Activated CD4-positive, alpha-beta T cell treated with anti-CD3 and anti-CD28 coated beads, Interleukin-2, Interleukin-4, amounts not matched to agents 100 ng/mL and 50 ng/mL, durations not matched to agents 16 hours and 8 hours (primary cell): ENCODE data around the gene CAMTA1.
A peak's percentile ranks its signal among the peaks of the same experiment; 100 is the strongest.

ENCODE experiments used
- DNase-seq: peaks from one replicate; pipeline ENCODE4 v3.0.0-alpha.2; 2020; ENCODE audit warnings: low spot score

Gene CAMTA1

DNA sequence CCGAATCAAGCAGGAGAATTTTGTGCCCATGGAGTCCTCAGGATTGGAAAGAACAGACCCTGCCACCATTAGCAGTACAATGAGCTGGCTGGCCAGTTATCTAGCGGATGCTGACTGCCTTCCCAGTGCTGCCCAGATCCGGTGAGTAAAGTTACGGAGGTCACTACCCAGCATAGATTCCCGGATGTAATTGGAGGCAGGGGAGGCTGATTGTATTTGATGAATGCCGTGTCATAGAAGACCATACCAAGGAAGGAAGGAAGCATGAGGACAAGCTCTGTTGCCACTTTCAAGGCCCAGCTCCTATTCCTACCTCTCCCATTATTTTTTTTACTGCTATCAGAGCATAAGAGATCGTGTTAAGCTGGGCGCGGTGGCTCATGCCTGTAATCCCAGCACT is 959.6 kb downstream of the CAMTA1 start:
- no peak for DNase-seq

DNA sequence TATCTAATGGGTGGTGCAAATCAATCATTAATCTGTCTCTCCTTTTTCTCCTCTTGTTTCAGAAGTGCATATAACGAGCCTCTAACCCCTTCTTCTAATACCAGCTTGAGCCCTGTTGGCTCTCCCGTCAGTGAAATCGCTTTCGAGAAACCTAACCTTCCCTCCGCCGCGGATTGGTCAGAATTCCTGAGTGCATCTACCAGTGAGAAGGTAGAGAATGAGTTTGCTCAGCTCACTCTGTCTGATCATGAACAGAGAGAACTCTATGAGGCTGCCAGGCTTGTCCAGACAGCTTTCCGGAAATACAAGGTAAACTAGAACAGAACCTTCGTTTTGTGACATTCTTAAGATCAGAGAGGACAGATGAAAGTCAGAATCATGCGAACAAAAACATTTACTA is 960.5 kb downstream of the CAMTA1 start:
- no peak for DNase-seq

DNA sequence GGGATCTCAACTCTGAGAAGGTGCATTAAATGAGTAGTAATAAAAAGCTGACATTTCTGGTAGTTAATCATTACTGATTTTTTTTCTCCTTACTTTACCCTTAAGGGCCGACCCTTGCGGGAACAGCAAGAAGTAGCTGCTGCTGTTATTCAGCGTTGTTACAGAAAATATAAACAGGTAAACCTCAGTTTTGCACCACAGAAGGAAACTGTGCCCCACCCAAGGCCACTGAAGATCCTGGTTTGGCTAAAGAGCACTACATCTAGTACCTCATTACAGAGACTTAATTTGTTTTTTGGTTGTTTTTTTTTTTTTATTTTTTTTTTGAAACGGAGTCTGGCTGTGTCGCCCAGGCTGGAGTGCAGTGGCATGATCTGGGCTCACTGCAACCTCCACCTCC is 962.4 kb downstream of the CAMTA1 start:
- no peak for DNase-seq

DNA sequence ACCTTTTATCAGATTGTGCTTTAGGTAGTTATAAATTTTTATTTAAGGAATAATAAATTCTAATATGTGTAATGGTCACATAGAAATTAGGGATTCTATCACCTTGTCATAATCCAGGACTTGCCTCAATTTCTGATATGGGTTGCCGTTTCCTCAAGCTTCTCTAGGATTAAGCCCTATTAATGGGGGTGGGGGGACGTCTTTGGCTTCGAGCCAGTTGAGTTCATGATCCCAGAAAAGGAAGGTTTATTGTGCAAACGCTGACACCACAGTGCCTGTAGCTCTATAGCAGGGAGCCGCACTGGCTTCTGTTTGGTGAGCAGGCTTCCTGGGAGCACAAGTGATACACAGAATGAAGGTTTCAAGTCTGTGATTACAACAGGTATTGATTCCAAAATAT is 963.9 kb downstream of the CAMTA1 start:
- DNase-seq: no peak

DNA sequence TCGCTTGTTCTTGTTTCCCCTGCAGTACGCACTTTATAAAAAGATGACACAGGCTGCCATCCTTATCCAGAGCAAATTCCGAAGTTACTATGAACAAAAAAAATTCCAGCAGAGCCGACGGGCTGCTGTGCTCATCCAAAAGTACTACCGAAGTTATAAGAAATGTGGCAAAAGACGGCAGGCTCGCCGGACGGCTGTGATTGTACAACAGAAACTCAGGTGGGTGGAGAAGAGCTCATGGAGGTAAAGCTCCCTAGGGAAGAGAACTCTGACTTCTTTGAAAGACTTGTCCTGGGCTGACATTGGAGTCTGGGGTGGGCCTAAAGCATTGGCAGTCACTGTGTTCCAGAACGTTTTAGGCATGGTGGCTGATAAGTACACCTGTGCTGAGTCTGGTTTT is 965.9 kb downstream of the CAMTA1 start:
- DNase-seq: no peak

DNA sequence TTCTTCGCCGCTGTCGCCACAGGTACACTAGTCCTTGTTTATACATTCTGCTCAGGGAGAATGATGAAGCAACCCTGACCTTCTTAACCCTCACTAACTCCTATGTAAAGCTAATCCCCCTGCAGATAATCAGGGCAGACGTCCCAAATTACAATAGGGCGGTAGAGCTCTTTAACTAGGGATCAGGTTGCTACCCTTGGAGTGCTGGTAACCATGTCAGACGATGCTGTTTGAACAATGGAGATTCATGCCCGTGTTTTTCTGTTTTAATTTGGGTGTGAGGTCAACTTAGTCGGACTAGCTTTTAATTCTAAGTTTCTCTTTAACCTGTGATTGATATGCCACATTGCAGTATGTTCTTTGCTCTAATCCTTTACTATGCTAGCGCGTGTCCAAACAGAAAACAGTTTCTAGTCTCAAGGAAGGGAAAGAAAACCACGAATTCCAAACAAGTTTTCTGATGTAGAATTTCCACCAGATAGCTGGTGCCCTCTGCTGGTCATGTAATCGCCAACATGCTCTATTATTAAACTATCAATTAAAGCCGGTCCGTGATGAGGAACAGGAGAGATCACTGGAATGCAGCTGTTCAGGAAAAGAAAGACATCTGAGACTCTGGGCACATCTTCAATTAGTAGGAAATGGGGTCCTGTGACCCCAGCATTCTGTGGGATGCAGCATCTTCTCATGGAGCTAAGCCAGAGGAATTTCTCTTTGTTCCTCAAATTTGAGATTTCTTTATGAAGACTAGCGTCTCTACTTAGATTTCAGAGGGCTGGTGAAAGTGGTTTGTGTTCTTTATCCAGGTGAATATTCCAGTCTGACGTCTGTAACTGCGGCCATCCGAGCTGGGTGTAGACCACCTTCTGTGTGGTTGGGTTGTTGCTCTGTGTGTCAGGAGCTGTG is 967.5 kb downstream of the CAMTA1 start:
- peak; percentile 48 for DNase-seq

DNA sequence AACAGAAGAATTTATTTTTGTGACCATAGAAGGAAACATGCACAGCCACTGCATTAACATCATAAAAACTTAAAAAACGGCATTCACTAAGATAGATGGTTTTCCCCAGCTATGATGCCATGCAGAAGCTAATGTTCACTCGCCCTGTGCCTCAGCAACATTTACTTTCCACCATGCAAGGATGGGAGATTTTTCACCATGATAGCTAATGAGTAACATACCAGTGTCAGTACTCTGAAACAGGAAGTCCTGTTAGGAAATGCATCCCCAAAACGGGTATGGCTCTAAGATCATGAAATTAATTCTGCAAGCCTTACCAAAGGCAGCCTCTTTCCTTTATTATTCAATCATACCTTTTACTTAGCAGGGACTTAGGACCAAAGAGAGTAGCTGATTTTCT is 968.4 kb downstream of the CAMTA1 start:
- DNase-seq: no peak

DNA sequence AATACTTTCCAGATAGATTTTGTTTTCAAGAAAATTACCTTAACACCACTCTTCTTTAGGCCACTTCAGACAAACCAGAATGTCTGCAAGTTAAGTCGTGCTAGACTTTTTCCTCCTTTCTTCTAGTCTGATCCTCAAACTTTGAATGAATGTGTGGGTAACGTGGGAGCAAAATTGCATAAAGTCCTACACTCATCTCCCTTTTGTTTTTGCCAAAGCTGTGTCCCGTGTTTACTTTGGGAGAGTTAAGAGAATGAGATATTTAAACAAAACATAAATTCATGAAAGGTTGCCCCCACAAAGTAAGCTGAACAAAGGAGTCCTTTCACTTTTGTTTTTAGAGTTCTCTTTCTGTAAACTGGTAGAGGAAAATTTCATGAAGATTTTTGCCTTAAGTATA is 969.0 kb downstream of the CAMTA1 start:
- no peak for DNase-seq

DNA sequence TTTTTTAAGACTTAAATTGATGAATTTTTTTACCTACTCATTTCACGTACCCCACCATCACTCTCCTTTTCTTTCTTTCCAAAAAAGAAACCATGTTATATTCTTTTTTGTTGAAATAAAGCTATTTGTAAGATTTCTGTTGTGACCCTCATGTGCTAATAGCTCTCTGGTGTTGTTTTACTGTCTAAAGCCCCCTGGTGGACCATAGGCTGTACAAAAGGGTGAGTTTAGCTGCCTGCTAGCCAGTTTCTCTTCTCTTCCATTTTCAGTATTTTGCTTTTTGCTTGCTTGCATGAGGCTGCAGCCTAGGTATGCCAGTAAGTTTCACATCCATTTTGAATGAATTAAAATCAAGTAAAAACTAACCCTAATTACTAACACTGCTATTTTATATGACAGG is 970.2 kb downstream of the CAMTA1 start:
- no peak for DNase-seq

DNA sequence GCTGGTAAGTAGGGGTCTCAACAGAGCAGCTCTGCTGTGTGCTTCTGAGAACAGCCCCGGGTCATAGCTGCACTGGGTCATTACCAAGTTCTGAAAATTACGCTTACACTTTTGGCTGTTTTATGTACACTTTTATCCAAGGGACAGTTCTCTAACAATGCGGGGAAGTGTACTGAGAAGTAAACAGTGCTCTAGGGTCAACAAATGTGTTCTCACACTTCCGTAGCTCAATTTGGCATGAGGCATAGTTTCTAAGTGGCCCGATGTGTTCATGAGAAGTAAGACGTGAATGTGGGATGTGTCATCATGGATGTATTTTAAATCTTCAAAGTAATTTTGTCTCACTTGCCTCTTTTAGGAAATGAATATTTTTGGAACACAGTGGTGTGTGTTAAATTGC is 975.0 kb downstream of the CAMTA1 start:
- DNase-seq: no peak

DNA sequence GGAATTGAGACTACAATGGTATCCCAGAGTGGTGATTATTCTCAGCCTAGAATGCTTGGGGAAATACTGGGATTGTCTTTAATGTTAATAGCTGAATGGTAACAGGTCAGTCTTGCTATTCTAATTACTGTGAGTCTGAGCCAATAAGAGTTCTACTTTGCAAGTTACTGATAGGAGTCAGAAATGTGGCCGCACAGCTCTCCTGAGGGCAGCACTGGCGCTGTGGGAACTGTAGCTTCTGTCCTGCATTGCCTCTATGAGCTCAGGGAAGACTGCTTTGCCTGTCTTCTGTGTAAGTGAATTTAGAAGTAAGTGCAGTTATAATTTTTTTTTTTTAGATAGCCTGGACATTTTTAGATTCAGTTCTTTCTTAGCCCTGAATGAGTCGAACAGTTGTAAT is 975.8 kb downstream of the CAMTA1 start:
- DNase-seq: no peak

DNA sequence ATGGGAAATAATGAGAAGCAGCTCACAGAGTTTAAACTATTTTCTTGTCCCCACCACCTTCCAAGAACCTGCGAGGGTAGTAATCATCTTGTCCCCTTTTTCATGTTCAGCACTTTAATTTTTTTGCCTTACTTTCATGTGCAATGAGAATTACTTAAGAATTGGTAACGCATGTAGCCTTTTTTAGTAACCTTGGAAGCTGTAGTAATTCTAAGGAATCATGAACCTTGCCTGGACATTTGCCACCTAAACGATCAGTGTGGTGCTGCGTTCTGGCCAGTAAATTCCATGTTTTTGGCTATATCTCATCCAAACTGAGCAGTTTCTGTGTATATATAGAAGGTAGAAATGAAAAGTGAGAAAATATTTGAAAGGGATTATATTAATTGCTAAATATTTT is 981.9 kb downstream of the CAMTA1 start:
- DNase-seq: no peak

DNA sequence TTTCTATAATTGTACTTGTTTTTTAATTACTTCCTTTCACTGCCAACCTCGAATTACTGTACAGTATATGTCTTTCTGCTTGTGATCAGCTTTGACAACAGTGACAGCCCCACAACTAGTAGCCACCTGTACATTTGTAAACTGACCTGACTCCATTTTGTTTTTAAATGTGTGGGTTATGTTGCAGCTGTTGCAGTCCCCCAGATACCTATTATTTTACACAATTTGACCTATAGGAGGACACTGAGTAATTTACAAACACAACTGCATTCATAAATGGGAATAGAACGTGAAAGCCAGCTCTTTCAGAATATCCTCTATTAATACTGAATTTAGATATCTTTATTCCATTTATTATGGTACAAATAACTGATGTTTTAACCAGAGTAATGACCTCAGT is 983.3 kb downstream of the CAMTA1 start:
- DNase-seq: no peak

DNA sequence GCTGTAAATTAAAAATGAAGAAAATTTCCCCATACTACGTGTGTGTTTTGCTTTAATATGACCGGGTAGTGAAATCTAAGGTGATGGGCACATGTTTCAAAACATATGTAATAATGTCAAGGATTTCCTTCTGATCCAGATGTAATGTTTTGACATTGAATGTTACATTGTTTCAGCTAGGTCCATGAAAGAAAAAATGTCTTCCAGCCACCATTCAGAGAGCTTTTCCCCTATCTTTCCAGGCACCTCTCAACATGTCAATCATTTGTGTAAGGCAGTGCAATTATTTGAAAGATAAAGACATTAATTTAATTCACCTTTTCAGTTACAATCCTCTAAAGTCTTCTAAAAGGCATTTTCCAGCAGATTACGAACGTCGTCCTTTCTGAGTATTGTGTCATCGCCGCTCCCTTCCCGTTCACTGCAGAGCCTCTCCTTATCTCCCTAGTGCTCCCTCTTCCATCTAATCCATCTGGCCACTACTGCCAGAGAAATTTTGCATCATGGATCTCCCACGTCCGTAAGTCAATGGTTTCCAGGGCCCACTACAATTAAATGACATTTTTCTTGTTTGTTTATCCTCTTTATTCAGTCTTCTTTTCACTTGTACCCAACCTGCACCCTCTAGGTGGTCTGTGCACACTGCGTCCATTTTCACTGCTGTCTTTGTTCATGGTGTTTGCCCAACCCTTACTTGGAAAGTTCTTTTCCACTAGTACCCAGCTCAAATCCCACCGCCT is 984.6 kb downstream of the CAMTA1 start:
- DNase-seq: no peak

DNA sequence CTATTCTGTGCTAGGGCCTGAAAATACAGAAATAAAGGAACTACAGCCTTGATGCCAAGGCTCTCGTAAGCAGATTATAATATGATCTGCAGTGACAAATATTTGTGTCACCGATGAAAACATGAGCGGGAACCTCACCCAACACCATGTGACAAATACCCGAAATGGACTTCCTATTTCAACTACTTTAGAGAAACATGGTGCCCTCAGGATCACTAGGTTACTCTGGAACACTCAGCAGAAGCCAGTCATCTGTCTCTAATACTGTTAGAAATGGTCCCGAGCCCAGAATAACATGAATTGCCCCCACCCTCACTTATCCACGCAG is 985.4 kb downstream of the CAMTA1 start:
- no peak for DNase-seq

DNA sequence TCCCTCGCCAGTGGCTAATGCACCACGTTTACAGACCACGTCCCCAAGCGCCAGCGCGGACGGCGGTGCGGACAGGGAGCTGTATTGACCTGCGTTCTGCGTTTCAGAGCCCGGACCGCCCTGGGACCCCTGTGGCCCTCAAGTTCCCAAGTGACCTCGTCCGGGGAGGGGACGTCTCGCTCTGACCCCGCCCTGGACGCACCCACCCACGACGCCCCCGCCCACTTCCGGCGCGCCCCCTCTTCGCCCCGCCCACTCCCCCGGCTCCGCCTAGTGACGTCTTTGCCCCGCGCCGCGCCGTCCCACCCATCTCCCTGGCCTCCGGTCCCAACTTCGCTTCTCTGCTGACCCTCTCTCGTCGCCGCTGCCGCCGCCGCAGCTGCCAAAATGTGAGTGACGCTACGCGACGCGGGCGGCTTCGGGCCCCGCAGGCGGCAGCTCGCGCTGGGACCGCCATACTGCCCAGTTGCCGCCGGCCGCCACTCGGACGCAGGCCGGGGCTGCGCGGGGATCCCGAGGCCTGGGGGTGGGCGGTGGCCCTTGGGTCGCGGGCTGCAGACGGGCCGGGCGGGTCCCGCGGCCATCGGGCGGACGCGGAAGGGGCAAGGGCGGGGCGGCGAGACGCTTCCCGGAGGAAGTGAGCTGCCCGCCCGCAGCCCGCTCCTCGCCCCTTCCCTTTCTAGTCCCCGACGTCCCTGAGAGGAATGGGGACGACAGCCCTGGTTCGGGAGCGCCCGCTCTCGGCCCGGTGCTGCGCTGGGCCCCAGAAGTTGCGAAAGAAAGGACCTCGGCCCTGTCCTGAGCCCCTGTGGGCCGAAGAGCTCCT is 986.0 kb downstream of the CAMTA1 start, which contains the start of gene VAMP3:
TSS of gene VAMP3 (plus strand) at position 300 of the 826 bp plus-strand sequence. CDS start at position 388, 88 bp downstream.
- peak; percentile 89 for DNase-seq

DNA sequence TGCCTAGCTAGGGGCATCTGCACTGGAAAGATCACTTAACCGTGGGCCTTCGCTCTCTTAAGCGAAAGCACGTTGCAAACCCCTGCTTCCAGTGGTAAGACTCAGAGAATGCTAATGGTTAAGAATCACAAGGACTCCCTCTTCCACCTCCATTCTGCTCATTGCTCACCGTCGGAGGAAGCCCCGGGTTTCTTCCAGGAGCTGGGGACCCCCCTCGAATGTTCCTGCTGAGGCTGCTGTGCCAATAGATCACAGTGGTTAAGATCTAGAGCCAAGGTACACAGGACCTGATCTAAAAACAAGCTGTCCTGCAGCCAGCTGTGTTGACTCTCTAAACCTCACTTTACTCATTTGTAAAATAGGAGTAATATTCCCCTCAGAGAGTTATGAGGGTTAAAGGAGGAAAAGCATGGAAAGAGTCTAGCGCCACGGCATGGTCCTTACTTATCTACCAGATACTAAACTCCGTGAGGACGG is 986.6 kb downstream of the CAMTA1 start:
- DNase-seq: no peak

DNA sequence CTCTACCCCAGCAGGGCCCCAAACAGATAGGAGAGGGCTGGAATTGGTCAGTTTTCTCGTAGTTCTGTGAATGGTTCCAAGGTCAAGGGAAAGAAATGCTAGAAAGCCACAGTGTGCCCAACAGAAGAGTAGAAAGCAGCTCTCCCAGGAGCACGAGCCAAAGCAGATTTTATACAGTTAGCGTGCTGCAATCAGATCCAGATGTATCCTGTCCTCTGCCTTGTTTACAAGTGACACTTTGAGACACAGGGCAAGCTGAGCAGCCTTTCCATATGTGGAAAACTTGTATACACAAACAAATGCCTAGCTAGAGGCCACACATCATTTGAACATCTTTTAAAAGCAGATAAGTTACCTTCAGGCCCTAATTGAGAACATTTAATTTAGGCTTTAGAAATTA is 992.3 kb downstream of the CAMTA1 start:
- DNase-seq: no peak

DNA sequence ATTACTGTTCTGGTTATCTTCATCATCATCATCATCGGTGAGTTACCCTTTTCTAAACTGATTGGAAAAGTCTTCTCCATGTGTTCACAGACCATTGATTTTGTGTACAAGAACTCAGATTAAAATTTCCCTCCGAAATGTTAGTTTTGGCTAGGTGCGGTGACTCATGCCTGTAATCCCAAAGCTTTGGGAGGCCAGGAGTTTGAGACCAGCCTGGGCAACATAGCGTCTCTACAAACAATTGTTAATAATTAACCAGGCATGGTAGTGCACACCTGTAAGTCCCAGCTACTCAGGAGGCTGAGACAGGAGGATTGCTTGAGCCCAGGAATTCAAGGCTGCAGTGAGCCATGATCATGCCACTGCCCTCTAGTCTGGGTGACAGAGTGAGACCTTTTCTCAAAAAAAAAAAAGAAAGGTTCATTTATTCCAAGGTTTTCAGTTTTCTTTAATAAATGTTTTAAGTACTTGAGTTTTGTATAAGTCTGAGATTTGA is 992.9 kb downstream of the CAMTA1 start:
- DNase-seq: no peak

DNA sequence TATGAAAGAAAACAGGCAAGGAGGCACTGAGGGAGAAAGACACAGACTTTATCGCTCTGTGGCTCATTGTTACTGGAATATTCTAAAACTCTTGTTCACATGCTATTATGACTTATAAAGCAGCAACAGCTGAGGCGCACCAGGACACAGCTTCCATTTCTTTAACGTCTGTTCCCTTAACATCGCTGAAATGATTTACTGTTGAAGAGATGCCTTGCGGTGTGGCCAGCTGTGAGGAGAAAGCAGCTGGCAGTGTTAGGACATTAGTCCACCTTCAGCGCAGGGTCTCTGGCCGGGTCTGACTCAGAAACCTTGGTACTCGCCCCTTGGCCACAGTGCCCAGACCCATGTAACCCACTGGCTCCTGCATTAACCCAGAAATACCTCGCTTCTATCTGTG is 995.7 kb downstream of the CAMTA1 start:
- DNase-seq: no peak

DNA sequence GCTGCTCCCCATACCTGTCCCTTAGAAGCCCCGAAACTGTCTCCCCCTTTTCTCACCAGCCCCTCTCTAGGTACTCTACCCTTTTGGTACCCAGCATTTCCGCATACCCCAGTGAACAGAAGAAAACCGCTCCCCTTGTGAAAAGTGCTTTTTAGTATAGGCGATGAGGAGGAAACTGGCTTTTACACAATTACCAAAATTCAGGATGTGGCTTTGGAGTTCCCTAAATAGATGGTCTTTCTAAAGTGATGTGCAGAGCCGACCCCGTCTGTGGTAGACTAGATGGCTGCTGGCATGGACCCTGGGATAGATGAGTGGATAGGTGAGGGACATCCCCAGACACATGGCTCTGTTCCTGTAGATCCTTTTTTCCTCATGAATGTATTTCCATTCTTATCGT is 996.2 kb downstream of the CAMTA1 start:
- no peak for DNase-seq

DNA sequence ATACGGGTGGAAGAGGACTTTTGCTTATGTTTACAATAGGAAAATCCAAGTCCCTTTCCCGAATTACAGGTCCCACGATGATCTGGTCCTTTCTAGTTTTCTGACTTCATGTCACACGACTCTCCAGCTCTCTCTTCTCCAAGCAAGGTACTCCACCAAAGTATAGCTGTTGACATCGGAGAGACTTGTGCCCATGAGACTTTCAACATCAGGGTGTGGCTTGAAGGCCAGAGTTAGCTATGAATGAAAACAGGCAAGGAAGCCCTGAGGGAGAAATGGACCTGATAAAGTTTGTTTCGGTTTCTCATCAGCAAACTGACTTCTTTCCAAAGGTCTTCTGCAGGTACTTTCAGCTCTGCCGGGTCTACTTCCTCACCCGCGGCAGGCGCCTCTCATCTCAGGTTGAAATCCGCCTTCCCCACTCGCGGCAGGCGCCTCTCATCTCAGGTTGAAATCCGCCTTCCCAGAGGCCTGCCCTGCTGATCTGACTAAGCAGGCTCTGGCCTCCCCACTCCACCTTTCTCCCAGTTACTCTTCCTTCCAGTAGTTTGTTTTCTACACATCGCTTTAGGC is 996.8 kb downstream of the CAMTA1 start:
- DNase-seq: peak; percentile 6
